Glutamatergic neuron (in vitro differentiated cells): ENCODE data around the gene RGS14. TPM values are rescaled to one million over a fixed set of nuclear protein-coding genes. Genes with fewer than 3 reads are reported as not detected.
A peak's percentile ranks its signal among the peaks of the same experiment; 100 is the strongest.

ENCODE experiments used
- DNase-seq: peaks from one replicate; pipeline ENCODE4 v3.0.0; 2022
- H3K27ac Mint-ChIP-seq: one replicate; pipeline ENCODE4 v1.8.0; 2020; ENCODE audit warnings: mild to moderate bottlenecking, mixed read lengths, inconsistent platforms; ENCODE audit not compliant: unreplicated experiment
- H3K27me3 Mint-ChIP-seq: one replicate; pipeline ENCODE4 v1.8.0; 2020; ENCODE audit warnings: mild to moderate bottlenecking, moderate library complexity, mixed read lengths, inconsistent platforms; ENCODE audit not compliant: unreplicated experiment
- H3K36me3 Mint-ChIP-seq: one replicate; pipeline ENCODE4 v1.8.0; 2020; ENCODE audit warnings: mild to moderate bottlenecking, mixed read lengths, inconsistent platforms; ENCODE audit not compliant: unreplicated experiment
- H3K4me1 Mint-ChIP-seq: one replicate; pipeline ENCODE4 v1.8.0; 2020; ENCODE audit warnings: mild to moderate bottlenecking, low read depth, mixed read lengths, inconsistent platforms; ENCODE audit not compliant: unreplicated experiment
- H3K4me3 Mint-ChIP-seq: one replicate; pipeline ENCODE4 v1.8.0; 2020; ENCODE audit warnings: mild to moderate bottlenecking, mixed read lengths, inconsistent platforms; ENCODE audit not compliant: unreplicated experiment
- H3K9me3 Mint-ChIP-seq: one replicate; pipeline ENCODE4 v1.8.0; 2020; ENCODE audit warnings: mild to moderate bottlenecking, moderate library complexity, mixed read lengths, inconsistent platforms; ENCODE audit not compliant: unreplicated experiment
- total RNA-seq: library from RNA; stranded (reverse); fragmentation: NEBNext Ultra II Directional; extraction: Animal tissue kit (Norgen Biotek cat#: 25700); gene quantifications from one replicate; pipeline ENCODE4 v1.2.1, GENCODE V29; 2021; ENCODE audit not compliant: unreplicated experiment
- TF ChIP-seq, protein P1 (sequence below): fragments of 200-600 bp; sonication (generic); IDR thresholded peaks from one replicate; pipeline ENCODE4 v1.5.0; 2021; ENCODE audit not compliant: partially characterized antibody, unreplicated experiment

Gene RGS14
- total RNA-seq, 1 donor from 2014 or later: 15.9 TPM

DNA sequence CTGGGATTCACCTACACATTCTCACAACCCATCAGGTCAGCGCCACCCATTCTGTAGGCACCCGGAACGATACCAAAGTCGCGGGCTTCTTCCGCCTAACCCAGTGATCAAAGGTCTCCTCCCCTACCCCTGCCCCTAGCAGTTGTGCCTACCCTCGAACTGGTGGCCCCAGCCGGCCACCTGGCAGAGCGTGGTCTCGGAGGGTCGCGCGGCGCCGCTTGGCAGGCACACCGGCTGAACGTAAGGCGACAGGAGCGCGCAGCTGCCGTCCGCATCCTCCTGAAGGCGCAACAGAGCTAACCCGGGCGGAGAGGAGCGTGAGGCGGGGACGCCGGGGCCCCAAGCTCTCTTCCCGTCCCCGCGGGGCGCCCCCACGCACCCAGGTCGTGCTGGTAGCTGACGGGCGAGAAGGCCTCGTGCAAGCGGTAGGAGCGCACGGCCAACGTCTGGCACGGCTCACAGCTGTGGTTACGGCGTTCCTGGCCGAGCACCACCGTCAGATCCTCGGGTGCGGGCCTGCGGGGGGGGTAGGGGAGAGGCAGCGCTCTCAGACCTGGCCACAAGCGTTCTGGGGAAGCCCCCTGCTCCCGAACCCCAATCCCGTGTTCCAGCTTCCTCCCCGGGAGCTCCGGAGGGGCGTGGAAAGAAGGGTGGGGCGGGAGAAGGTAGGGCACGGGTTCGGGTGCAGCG is 45.5 kb downstream of the RGS14 start:
- Mint-ChIP-seq H3K9me3 (peaks cover 6% of the 10 kb centered on the region), H3K4me3 (peak overlapping the region; percentile 92), H3K27me3 (peaks cover 9% of the 10 kb centered on the region), H3K4me1 (peaks cover 4% of the 10 kb centered on the region), H3K27ac (peak overlapping the region; percentile 90), H3K36me3 (no peaks in the 10 kb centered on the region)
- TF ChIP-seq, protein P1, sequence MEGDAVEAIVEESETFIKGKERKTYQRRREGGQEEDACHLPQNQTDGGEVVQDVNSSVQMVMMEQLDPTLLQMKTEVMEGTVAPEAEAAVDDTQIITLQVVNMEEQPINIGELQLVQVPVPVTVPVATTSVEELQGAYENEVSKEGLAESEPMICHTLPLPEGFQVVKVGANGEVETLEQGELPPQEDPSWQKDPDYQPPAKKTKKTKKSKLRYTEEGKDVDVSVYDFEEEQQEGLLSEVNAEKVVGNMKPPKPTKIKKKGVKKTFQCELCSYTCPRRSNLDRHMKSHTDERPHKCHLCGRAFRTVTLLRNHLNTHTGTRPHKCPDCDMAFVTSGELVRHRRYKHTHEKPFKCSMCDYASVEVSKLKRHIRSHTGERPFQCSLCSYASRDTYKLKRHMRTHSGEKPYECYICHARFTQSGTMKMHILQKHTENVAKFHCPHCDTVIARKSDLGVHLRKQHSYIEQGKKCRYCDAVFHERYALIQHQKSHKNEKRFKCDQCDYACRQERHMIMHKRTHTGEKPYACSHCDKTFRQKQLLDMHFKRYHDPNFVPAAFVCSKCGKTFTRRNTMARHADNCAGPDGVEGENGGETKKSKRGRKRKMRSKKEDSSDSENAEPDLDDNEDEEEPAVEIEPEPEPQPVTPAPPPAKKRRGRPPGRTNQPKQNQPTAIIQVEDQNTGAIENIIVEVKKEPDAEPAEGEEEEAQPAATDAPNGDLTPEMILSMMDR: no peak
- DNase-seq: peak; percentile 47

DNA sequence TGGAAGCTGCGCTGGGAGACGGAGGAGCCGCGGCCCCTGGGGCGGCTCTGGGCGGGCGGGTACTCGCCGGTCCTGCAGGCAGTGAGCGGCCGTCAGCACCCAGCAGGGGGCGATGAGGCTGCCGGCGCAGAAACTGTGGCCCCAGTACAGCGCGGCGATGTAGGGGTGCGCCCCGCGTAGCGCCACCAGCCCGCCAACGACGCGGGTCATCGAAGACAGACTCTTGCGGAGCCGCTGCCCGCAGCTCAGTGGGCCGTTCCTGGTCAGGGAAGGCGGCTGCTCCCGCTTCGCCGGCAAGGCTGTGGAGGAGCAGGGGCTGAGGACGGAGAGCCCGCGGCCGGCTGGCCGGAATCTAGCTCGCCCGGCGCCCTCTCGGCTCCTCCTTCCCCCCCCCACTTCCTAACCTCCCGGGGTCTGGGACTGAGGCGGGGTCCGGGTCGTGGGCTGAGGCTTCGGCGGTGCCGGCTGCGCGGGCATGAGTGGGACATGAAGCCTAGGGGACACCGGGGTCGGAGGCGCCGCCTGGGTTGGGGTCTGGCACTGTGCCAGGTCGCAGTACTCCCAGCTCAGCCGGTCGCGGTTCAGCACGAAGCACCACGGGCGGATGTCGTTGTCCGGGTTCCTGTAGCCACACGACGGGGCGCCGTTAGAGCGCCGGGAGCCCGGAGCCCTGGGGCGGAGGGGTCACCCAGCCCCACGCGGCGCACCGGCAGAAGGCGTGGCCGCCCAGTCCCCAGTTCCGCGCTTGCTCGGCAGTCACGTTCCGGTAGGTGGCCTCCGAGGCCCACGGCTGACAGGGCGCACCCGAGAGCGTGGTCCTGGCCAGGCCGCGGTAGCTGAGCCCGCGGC is 46.3 kb downstream of the RGS14 start:
- TF ChIP-seq, protein P1: peak; percentile 83
- Mint-ChIP-seq H3K36me3 (no peaks in the 10 kb centered on the region), H3K27me3 (peaks cover 14% of the 10 kb centered on the region), H3K4me3 (peak overlapping the region; percentile 92), H3K4me1 (peaks cover 4% of the 10 kb centered on the region), H3K27ac (no peak overlapping the region), H3K9me3 (peaks cover 6% of the 10 kb centered on the region)
- DNase-seq: peak; percentile 85

DNA sequence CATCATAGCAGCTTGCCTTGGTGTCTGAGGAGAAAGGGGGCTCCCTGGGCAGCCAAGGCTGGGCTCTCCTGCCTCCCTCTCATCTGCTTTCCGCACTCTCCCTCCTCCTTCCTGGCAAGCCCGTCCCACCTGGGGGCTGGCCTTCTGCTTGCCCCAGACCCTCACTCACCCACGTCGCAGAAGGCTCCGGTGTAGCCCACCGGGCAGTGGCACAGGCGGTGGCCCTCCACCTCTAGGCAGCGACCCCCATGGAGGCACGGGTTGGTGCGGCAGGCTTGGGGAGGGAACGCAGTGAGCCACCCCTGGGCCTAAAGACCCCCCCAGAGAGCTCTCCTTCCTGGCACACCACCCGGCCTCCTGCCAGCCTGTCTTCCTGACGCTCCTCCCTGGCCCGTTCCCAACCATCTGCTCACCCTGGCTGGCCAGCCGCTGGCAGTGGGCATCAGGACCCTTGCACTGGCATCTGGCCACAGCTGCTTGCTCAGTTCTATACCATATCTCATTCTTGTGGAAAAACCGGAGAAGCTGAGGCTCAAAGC is 47.0 kb downstream of the RGS14 start:
- no peak overlapping the region for H3K27ac Mint-ChIP-seq
- DNase-seq: no peak
- H3K36me3 Mint-ChIP-seq: no peaks in the 10 kb centered on the region
- H3K9me3 Mint-ChIP-seq: peaks cover 8% of the 10 kb centered on the region
- peaks cover 16% of the 10 kb centered on the region for H3K27me3 Mint-ChIP-seq
- H3K4me3 Mint-ChIP-seq: peak overlapping the region; percentile 63
- H3K4me1 Mint-ChIP-seq: peaks cover 4% of the 10 kb centered on the region
- TF ChIP-seq, protein P1: no peak

DNA sequence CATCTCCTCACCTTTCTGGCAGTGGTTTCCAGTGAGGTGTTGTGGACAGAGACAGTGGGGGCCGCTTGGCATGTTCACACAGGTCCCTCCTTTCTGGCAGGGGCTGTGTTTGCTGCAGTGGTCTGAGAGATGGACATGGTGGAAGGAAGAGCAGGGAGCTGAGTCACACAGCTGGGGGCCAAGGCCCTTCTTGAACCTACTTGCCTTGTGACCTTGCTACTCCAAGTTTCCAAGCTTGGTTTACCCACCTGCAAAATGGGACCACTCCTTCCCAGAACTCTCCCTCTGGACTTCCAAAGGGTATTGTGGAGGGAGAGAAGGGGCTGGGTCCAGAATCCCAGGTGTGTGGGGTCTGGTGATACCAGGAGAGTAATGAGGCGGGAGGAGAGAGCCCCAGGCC is 47.6 kb downstream of the RGS14 start:
- TF ChIP-seq, protein P1: no peak
- peaks cover 8% of the 10 kb centered on the region for H3K9me3 Mint-ChIP-seq
- peaks cover 16% of the 10 kb centered on the region for H3K27me3 Mint-ChIP-seq
- H3K4me3 Mint-ChIP-seq: peak overlapping the region; percentile 63
- no peaks in the 10 kb centered on the region for H3K36me3 Mint-ChIP-seq
- H3K4me1 Mint-ChIP-seq: peaks cover 4% of the 10 kb centered on the region
- no peak for DNase-seq
- H3K27ac Mint-ChIP-seq: no peak overlapping the region

DNA sequence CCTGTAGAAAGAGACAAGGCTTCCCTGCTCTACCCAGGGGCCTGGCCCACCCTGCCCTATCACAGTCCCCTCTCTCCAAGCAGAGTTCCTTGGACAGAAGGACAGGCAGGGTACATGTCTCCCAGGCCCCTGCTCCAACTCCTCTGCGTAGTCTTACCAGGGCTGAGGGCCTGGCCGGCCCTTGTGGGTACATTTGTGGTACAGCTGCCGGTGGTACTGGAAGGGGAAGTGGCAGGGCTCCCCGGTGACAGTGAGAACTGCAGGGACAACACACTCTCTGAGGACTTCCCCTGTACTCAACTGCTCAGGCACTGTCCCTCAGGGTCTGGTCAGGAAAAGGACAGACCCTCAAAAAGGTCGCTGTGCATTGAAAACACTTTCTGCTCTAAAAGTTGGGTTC is 48.1 kb downstream of the RGS14 start:
- H3K9me3 Mint-ChIP-seq: peaks cover 8% of the 10 kb centered on the region
- no peak overlapping the region for H3K27ac Mint-ChIP-seq
- no peak for DNase-seq
- H3K4me1 Mint-ChIP-seq: peaks cover 4% of the 10 kb centered on the region
- H3K27me3 Mint-ChIP-seq: peaks cover 16% of the 10 kb centered on the region
- no peaks in the 10 kb centered on the region for H3K36me3 Mint-ChIP-seq
- H3K4me3 Mint-ChIP-seq: no peak overlapping the region
- TF ChIP-seq, protein P1: no peak
